B cell (primary cell): ENCODE results near the gene ADAMTSL5. TPM values are rescaled to one million over a fixed set of nuclear protein-coding genes. Genes with fewer than 3 reads are reported as not detected.

Experiments
- ATAC-seq: fragments of 200-7000 bp; cut with Tn5 transposase; one replicate; pipeline ENCODE4 v1.10.0; 2021; ENCODE audit warnings: low read depth, mild to moderate bottlenecking, moderate number of reproducible peaks, moderate library complexity
- CTCF ChIA-PET: fragments of 350-600 bp; sonication (Branson Sonifier 250); formaldehyde crosslinking; loops from one replicate; lab custom pipeline; 2021; ENCODE audit warnings: antibody characterized with exemption, inconsistent platforms; lab: Charles Lee
- POLR2A ChIA-PET: fragments of 350-600 bp; sonication (Branson Sonifier 250); formaldehyde crosslinking; loops from one replicate; lab custom pipeline; 2021; ENCODE audit warnings: antibody characterized with exemption; lab: Charles Lee
- DNase-seq: peaks from one replicate; pipeline ENCODE4 v3.0.0; 2013
- H2AFZ ChIP-seq: 2 replicates; pipeline ENCODE4 v1.6.1; 2012; ENCODE audit warnings: mild to moderate bottlenecking, low read depth, low read length; ENCODE audit not compliant: insufficient read depth, poor library complexity, severe bottlenecking
- H3K27ac ChIP-seq, 2 donors: 1 replicate in 1 of 2; 2 replicates in 1 of 2; pipeline ENCODE4 v1.5.1; 2012 to 2013; ENCODE audit warnings: low read length in 2 of 2, mild to moderate bottlenecking in 2 of 2, moderate library complexity in 1 of 2
- H3K27me3 ChIP-seq, 4 experiments: fragments of 200-600 bp in 1 of 4; sonication (generic) in 1 of 4; replicated peaks in 1 of 4; 1 replicate in 2 of 4; 2 replicates in 2 of 4; pipeline versions ENCODE4 v1.6.1 to v1.7.0; 2013 to 2016; ENCODE audit warnings: low read length in 3 of 4, mild to moderate bottlenecking in 2 of 4, mixed read lengths in 1 of 4, moderate library complexity in 1 of 4; ENCODE audit not compliant: insufficient read depth in 4 of 4, control insufficient read depth in 3 of 4; ENCODE audit errors: control extremely low read depth in 1 of 4
- H3K36me3 ChIP-seq, 2 experiments: replicated peaks in 1 of 2; 1 replicate in 1 of 2; 2 replicates in 1 of 2; pipeline versions ENCODE4 v1.6.1 to v1.7.1; 2013; ENCODE audit warnings: low read length in 1 of 2; ENCODE audit not compliant: insufficient read depth in 2 of 2, control insufficient read depth in 1 of 2; ENCODE audit errors: control extremely low read depth in 1 of 2, extremely low read depth in 1 of 2
- H3K4me1 ChIP-seq, 2 donors: fragments of 200-600 bp in 1 of 2; sonication (generic) in 1 of 2; 1 replicate in 1 of 2; 2 replicates in 1 of 2; pipeline versions ENCODE4 v1.5.1 to v1.6.1; 2013 to 2017; ENCODE audit warnings: low read length in 2 of 2; ENCODE audit not compliant: control insufficient read depth in 2 of 2, insufficient read depth in 2 of 2
- H3K4me2 ChIP-seq: replicated peaks from 2 replicates; pipeline ENCODE3; 2012; ENCODE audit warnings: mild to moderate bottlenecking, low read depth, low read length; ENCODE audit not compliant: poor library complexity, severe bottlenecking
- H3K4me3 ChIP-seq, 5 experiments: fragments of 200-600 bp in 1 of 5; sonication (generic) in 1 of 5; 1 replicate in 3 of 5; 2 replicates in 2 of 5; pipeline versions ENCODE4 v1.5.1 to v1.7.0; 2011 to 2016; ENCODE audit warnings: low read length in 4 of 5, mild to moderate bottlenecking in 4 of 5, low read depth in 2 of 5, control low read depth in 1 of 5, moderate library complexity in 1 of 5; ENCODE audit not compliant: insufficient read depth in 1 of 5; ENCODE audit errors: control extremely low read depth in 1 of 5, extremely low read depth in 1 of 5
- H3K79me2 ChIP-seq: fragments of 200-600 bp; sonication (generic); one replicate; pipeline ENCODE4 v1.6.0; 2016; ENCODE audit warnings: low read length; ENCODE audit not compliant: control insufficient read depth, insufficient read depth
- H3K9ac ChIP-seq: fragments of 200-600 bp; sonication (generic); 2 replicates; pipeline ENCODE4 v1.6.1; 2017; ENCODE audit warnings: mild to moderate bottlenecking, low read length, moderate library complexity
- H3K9me3 ChIP-seq, 3 donors: one replicate each; pipeline versions ENCODE4 v1.6.1 to v1.7.1; 2013; ENCODE audit warnings: low read length in 2 of 3; ENCODE audit not compliant: control insufficient read depth in 2 of 3, insufficient read depth in 1 of 3; ENCODE audit errors: control extremely low read depth in 1 of 3
- H4K20me1 ChIP-seq: 2 replicates; pipeline ENCODE4 v1.6.0; 2012; ENCODE audit warnings: mild to moderate bottlenecking, low read length; ENCODE audit not compliant: insufficient read depth, control insufficient read depth, poor library complexity, severe bottlenecking
- H3K27ac Mint-ChIP-seq: one replicate; pipeline ENCODE4 v1.8.0; 2021; ENCODE audit warnings: mixed read lengths
- H3K27me3 Mint-ChIP-seq: one replicate; pipeline ENCODE4 v1.8.0; 2021; ENCODE audit warnings: mixed read lengths
- H3K4me1 Mint-ChIP-seq: one replicate; pipeline ENCODE4 v1.8.0; 2021; ENCODE audit warnings: mixed read lengths
- H3K4me3 Mint-ChIP-seq: one replicate; pipeline ENCODE4 v1.8.0; 2021; ENCODE audit warnings: mixed read lengths
- H3K9me3 Mint-ChIP-seq: one replicate; pipeline ENCODE4 v1.8.0; 2022; ENCODE audit warnings: mixed read lengths; ENCODE audit not compliant: insufficient read depth
- CTCF ChIP-seq: fragments of 200-600 bp; IDR thresholded peaks from one replicate; pipeline ENCODE4 v1.8.0; 2022; ENCODE audit warnings: antibody characterized with exemption, mild to moderate bottlenecking
- EZH2 ChIP-seq: IDR thresholded peaks from 2 replicates; pipeline ENCODE4 v1.6.1; 2012; ENCODE audit warnings: borderline replicate concordance, low read depth, mild to moderate bottlenecking, moderate library complexity, low read length; ENCODE audit not compliant: insufficient read depth, poor library complexity, severe bottlenecking
- WGBS: methylation state at CpG from one replicate; pipeline ENCODE4 v1.1.5; 2013; ENCODE audit warnings: missing lambda C conversion rate; ENCODE audit not compliant: insufficient coverage; 5-methylcytosine and 5-hydroxymethylcytosine counted together
- intact Hi-C: fragments of 100-400 bp; cut with micrococcal nuclease; formaldehyde crosslinking; loops from one replicate; pipeline ENCODE4 v1.10.0; 2022
- polyA plus RNA-seq: library from polyadenylated mRNA; depleted of rRNA; stranded (reverse); fragments of >200 nt; gene quantifications from 2 replicates; pipeline ENCODE4 v1.2.3, GENCODE V29; 2012
- total RNA-seq, 2 donors: library from RNA; stranded (reverse); fragments of 120-200 nt in 1 of 2; gene quantifications; 1 replicate in 1 of 2; 2 replicates in 1 of 2; pipeline versions ENCODE4 v1.2.3 to v1.2.4, GENCODE V29; 2013 to 2022

Gene ADAMTSL5
- total and polyA plus RNA-seq, 2 donors (not counting 1 experiment from before 2014, with no cell fraction given) = 0.09 TPM; not detected in 1

GRCh38 chr19:1471010-1471514 lies 41.8 kb downstream of the ADAMTSL5 start:
- Mint-ChIP-seq H3K4me3 (peak overlapping the region; percentile 80), H3K27ac (peak overlapping the region; percentile 32), H3K4me1 (peaks cover 20% of the 10 kb centered on the region), H3K27me3 (peaks cover 3% of the 10 kb centered on the region), H3K9me3 (no peaks in the 10 kb centered on the region)
- no peaks in the 10 kb centered on the region for H3K36me3 ChIP-seq
- H3K4me3 ChIP-seq = peak overlapping the region in 4 of 5 experiments; percentile 32 to 55 (median 53)
- peak; percentile 53 for DNase-seq
- H3K4me1 ChIP-seq = peaks cover 50 to 58% of the 10 kb centered on the region in 2 donors
- TF ChIP-seq CTCF (no peak), EZH2 (no peak)
- intact Hi-C loops = loop anchor here (2.0 kb wide), 1 partner anchor 20 kb away; the partner anchor contains the start of genes PCSK4 and REEP6
- H3K4me2 ChIP-seq = peak overlapping the region; percentile 98
- peaks cover 0 to 7% (median 0%) of the 10 kb centered on the region in 3 donors for H3K9me3 ChIP-seq
- H2AFZ ChIP-seq = no peak overlapping the region
- CTCF ChIA-PET = interaction anchor here (0.8 to 1.3 kb wide), 3 partner anchors 13 to 201 kb away, joined by 3 to 4 read pairs (median 4); no protein-coding TSS in a partner anchor
- peak overlapping the region; percentile 66 for H3K9ac ChIP-seq
- H3K27ac ChIP-seq = no peak overlapping the region
- peaks cover 93% of the 10 kb centered on the region for H4K20me1 ChIP-seq
- 7% methylated on average over 28 of the region's 28 CpGs for WGBS
- H3K27me3 ChIP-seq = peaks cover 0 to 53% (median 18%) of the 10 kb centered on the region in 4 experiments
- peaks cover 17% of the 10 kb centered on the region for H3K79me2 ChIP-seq
- ATAC-seq = peak; percentile 22
- POLR2A ChIA-PET = interaction anchor here (0.7 to 1.5 kb wide), 3 partner anchors 17 to 26 kb away, joined by 4 to 5 read pairs (median 4); no protein-coding TSS in a partner anchor
